Measurements from ENCODE around the gene SYTL3.

The SYTL3 gene

DNA sequence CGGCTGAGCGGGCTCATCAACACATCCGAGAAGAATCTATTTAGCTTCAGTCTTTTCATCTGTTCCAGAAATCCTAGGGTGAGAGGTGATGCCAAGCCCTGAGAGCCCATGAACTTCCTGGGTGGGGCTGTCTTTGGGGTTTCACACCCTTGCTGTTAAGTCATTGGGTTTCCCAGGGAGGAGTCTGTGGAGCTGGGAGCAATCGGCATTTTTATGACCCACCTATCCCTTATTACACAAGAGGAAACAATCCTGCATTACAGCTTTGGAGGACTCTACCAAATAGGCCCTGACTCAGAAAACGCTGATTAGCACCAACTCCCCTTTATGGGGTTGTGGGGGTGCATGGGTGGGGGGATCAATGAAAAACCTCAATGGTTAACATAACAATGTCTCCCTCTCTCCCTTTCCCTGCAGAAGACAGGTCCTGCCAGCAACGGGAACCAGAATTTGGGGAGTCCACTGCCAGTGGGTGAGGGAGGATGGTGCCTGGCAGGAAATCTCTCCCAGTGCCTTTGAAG, 123.1 kb downstream of the SYTL3 start:
- DNase-seq (ENCODE audit: extremely low read depth, low read depth), result no peak
- TF ChIP-seq, protein P1, sequence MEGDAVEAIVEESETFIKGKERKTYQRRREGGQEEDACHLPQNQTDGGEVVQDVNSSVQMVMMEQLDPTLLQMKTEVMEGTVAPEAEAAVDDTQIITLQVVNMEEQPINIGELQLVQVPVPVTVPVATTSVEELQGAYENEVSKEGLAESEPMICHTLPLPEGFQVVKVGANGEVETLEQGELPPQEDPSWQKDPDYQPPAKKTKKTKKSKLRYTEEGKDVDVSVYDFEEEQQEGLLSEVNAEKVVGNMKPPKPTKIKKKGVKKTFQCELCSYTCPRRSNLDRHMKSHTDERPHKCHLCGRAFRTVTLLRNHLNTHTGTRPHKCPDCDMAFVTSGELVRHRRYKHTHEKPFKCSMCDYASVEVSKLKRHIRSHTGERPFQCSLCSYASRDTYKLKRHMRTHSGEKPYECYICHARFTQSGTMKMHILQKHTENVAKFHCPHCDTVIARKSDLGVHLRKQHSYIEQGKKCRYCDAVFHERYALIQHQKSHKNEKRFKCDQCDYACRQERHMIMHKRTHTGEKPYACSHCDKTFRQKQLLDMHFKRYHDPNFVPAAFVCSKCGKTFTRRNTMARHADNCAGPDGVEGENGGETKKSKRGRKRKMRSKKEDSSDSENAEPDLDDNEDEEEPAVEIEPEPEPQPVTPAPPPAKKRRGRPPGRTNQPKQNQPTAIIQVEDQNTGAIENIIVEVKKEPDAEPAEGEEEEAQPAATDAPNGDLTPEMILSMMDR (IDR thresholded peaks at IDR 0.05; ENCODE audit: low read depth, low read length), result no peak

DNA sequence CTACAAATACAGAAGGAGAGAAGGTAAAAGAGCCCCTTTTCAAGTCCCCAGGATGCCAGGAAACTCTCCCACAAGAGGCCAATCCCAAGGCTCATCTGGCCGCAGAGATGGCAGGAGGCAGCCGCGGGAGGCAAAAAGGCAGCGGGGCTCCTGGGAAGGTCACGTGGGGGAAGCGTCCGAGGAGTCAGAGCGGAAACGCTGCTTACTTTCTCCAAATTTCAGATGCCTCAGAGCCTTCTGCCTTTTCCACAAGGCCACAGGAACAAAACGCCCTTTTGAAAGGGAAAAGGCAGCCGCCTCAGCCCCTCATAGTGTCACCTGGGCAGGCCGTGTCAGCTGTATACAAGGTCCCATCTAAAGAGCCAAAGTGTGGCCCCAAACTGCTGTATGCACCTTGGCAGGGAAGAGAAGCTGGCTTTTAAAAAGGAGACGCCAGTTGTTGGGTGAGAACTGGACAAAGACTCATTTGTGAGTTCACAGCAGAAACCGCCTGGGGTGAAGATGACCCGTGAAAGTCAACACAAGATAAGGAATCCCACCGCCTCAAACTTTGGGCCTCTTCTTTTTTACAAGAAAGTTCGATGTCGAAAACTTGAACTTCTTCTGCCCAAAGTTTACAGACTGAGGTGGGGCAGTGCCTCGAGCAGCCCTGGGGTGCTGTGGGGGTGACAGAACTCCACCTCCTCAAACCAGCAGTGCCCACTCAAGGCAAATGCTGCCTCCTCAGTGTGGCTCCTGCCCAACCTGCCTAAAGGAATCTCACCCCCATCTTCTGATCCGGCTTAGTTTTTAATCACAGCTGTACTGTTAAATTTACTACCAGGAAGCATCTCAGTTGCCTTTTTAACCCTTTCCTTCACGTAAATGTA, 124.0 kb downstream of the SYTL3 start:
- TF ChIP-seq, protein P1 (IDR thresholded peaks at IDR 0.05; ENCODE audit: low read depth, low read length), result no peak
- no peak for DNase-seq (ENCODE audit: extremely low read depth, low read depth)

DNA sequence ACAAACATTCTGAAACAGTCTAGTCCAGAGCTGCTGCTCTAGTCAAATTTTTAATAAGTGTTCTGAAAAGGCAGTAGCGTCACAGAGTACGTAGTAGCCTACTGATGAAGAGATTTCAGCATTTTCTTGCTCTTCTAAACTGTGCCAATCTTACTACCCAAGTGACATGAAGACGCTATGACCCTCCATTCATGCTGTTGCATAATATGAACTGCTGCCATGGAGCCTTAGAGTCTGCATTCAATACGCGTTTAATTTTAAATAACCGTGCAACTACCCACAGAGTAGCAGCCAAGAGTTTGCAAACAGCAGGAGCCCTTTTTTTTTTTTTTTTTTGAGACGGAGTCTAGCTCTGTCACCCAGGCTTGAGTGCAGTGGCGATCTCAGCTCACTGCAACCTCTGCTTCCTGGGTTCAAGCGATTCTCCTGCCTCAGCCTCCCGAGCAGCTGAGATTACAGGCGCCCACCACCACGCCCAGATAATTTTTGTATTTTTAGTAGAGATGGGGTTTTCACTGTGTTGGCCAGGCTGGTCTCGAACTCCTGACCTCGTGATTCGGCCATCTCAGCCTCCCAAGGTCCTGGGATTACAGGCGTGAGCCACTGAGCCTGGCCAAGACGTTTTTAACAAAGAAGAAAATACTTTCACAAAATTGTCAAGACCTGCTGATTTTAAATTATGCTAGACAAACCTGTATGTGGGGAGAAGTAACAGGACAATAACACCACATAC, 125.0 kb downstream of the SYTL3 start:
- DNase-seq (ENCODE audit: extremely low read depth, low read depth), result no peak
- TF ChIP-seq, protein P1 (IDR thresholded peaks at IDR 0.05; ENCODE audit: low read depth, low read length), result no peak

DNA sequence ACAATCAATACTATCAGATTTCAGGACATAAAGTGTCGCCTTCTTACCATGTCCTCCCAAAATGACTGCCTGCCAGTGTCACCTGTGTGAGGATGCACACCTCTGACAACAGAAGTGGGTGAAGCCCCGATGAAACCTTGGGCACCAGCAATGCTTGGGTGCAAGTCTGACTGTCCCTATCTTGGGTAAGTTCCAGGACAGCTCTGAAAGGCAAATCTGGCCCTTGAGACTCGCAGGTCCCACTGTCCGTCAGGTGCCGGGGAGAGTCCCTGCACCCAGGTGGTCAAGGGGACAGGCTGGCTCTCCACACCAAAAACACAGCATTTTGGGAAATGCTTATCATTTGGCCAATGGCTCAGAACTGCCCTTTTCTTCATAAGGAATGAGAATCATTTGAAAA, 126.0 kb downstream of the SYTL3 start:
- TF ChIP-seq, protein P1 (IDR thresholded peaks at IDR 0.05; ENCODE audit: low read depth, low read length), result no peak
- DNase-seq (ENCODE audit: extremely low read depth, low read depth), result no peak

DNA sequence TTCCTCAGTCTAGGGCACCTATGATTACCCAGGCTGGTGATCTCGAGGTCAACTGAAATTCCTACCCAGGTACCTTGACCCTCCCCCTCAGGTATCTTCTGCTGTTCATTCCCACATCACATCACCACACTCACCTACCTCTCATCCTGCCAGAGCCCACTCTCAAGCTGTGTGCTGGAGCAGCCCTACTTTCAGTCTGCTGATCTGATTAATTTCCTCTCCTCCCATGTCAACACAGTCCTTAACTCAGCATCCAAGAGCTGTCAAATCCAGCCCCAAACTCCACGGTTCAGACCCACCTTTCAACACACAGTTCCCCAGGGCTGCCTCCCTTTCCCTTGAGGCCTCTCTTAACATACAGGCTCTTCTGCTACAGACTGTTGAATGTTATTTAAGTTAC, 126.9 kb downstream of the SYTL3 start:
- TF ChIP-seq, protein P1 (IDR thresholded peaks at IDR 0.05; ENCODE audit: low read depth, low read length), result no peak
- no peak for DNase-seq (ENCODE audit: extremely low read depth, low read depth)

DNA sequence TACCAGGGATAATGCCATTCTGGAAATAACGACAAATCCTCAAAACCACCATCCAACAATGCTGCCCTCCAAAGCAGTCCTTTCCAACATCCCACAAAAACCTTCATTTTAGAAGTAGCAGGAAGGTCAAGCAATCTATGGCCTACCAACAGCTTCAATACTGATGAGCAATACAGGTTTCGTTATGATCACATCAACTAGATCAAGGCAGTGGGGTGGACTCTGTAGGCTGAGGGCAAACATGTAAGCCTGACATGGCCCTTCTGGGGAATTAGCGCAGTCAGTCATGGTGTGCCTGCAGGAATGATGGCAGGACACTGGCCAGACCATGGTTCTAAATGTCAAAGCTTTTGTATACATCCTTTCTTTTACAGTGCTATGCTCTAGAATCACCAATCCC, 127.7 kb downstream of the SYTL3 start:
- DNase-seq (ENCODE audit: extremely low read depth, low read depth), result no peak
- TF ChIP-seq, protein P1 (IDR thresholded peaks at IDR 0.05; ENCODE audit: low read depth, low read length), result no peak

DNA sequence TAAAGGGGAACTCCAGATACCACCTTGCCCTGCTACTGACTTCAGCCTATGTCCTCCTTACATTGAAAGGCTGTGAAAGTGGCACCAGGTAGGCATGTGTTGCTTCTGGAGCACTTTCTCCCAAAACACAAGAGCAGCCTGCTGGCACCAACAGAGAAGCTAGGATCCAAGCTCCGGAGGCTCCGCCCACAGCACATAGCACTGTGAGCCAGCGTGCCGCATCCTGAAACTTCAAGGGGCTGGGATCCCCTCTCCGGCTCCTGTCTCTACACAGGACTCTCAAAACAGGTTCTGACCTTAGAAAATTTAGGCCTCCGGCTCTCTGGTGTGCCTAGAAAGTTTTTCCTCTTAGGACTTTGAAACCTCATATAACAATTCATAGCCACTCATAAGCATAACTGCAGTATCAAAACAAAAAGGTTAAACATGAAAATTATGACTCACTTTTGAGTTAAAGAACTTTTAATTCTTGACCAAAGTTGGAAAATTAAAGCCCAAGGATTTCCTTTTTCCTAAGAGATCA, 128.2 kb downstream of the SYTL3 start:
- TF ChIP-seq, protein P1 (IDR thresholded peaks at IDR 0.05; ENCODE audit: low read depth, low read length), result no peak
- no peak for DNase-seq (ENCODE audit: extremely low read depth, low read depth)
